ENCODE measurements around the gene SYT8. TPM values are rescaled to one million over a fixed set of nuclear protein-coding genes. Genes with fewer than 3 reads are reported as not detected.

The SYT8 gene
- total and polyA plus RNA-seq, 2 of the 8 experiments (the other 6 are each of a cell fraction or from before 2014, with no cell fraction given): not detected

DNA sequence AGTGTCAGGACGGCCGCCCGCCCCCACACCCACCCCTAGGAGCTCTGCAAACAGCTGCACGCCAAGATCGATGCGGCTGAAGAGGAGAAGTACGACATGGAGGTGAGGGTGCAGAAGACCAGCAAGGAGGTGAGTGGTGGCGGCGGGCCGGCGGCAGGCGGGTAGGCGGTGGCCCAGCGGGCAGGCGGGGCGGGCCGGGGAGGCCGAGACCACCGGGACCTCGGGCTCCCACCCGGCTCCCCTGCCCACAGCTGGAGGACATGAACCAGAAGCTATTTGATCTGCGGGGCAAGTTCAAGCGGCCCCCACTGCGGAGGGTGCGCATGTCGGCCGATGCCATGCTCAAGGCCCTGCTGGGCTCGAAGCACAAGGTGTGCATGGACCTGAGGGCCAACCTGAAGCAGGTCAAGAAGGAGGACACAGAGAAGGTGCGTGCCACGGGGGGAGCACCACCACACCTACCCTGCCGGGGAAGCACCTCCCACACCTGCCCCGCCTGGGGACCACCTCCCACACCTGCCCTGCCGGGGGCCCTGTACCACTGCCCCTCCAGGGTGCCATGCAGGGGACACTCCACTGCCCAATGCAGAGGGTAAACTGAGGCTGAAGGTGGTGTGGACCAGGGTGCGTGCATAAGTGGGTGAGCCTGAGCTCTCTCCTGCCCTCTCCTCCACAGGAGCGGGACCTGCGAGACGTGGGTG, 6.1 kb downstream of the SYT8 start:
- Histone ChIP-seq H3K36me3 (ENCODE audit: control insufficient read depth in 2 of 4, insufficient read depth in 4 of 4, low read length in 3 of 4) (no peaks in the 10 kb centered on the region), H2BK12ac (ENCODE audit: low read depth, low read length) (no peak overlapping the region), H4K5ac (ENCODE audit: insufficient read length, low read depth, low read length) (no peak overlapping the region), H3K18ac (ENCODE audit: extremely low read depth, low read length) (no peak overlapping the region; the same call in 1 of the 2 replicates), H2AFZ (ENCODE audit: low read length) (no peak overlapping the region), H3K27ac (ENCODE audit: low read depth, low read length) (no peak overlapping the region), H3K27me3 (replicated peaks in 1 of 4; ENCODE audit: control insufficient read depth in 3 of 4, extremely low read depth in 1 of 4, insufficient read depth in 3 of 4, low read length in 3 of 4) (no peaks in the 10 kb centered on the region), H3K14ac (ENCODE audit: insufficient read length) (no peak overlapping the region), H3K23ac (ENCODE audit: insufficient read length) (no peak overlapping the region), H2BK120ac (replicated peaks; ENCODE audit: low read depth, low read length) (no peak overlapping the region), H2BK20ac (ENCODE audit: low read length) (no peak overlapping the region), H2AK5ac (ENCODE audit: low read depth, low read length) (no peak overlapping the region), H4K91ac (replicated peaks; ENCODE audit: insufficient read length, low read length) (no peak overlapping the region), H3K56ac (replicated peaks; ENCODE audit: insufficient read length, low read depth, low read length) (no peak overlapping the region), H3K4me3 (ENCODE audit: extremely low read depth in 1 of 4, insufficient read depth in 2 of 4, low read depth in 3 of 4, low read length in 4 of 4) (no peak overlapping the region), H3K4ac (replicated peaks; ENCODE audit: insufficient read length, low read depth, low read length) (no peak overlapping the region), H3K79me1 (ENCODE audit: low read depth, low read length) (no peaks in the 10 kb centered on the region), H3K9me3 (ENCODE audit: insufficient read depth in 2 of 2, low read depth in 1 of 2, low read length in 1 of 2) (no peaks in the 10 kb centered on the region), H4K20me1 (replicated peaks in 1 of 2; ENCODE audit: control insufficient read depth in 1 of 2, insufficient read depth in 2 of 2, low read length in 2 of 2) (no peaks in the 10 kb centered on the region), H3K23me2 (ENCODE audit: low read depth, low read length) (no peaks in the 10 kb centered on the region), H3K79me2 (ENCODE audit: control insufficient read depth in 1 of 2, insufficient read depth in 2 of 2, low read length in 2 of 2) (no peaks in the 10 kb centered on the region), H2BK5ac (ENCODE audit: low read depth, low read length) (no peak overlapping the region), H4K8ac (ENCODE audit: extremely low read depth, insufficient read depth, low read length) (no peak overlapping the region), H3K4me1 (replicated peaks in 1 of 4; ENCODE audit: control insufficient read depth in 3 of 4, insufficient read depth in 4 of 4, low read length in 3 of 4) (peaks cover 0 to 3% (median 0%) of the 10 kb centered on the region in 4 experiments; a peak in 2 of 7 replicates), H2BK15ac (ENCODE audit: low read length) (no peak overlapping the region), H3K4me2 (ENCODE audit: insufficient read depth in 1 of 2, low read depth in 2 of 2, low read length in 2 of 2) (no peak overlapping the region), H3K9ac (replicated peaks in 1 of 4; ENCODE audit: extremely low read depth in 1 of 4, low read depth in 3 of 4, low read length in 3 of 4) (no peak overlapping the region)
- CTCF ChIA-PET (ENCODE audit: partially characterized antibody): interaction anchor here (0.9 to 3.7 kb wide), 9 partner anchors 8 to 309 kb away, joined by 3 to 34 read pairs (median 4); no protein-coding TSS in a partner anchor
- 97% methylated on average over 19 of the region's 37 CpGs; no CpG with 5 or more reads in 1 of the 2 experiments for WGBS, 2 experiments (ENCODE audit: extremely low coverage in 1 of 2, insufficient coverage in 1 of 2, insufficient read length in 1 of 2, insufficient replicate concordance in 2 of 2, low coverage in 1 of 2, low lambda C conversion rate in 2 of 2, missing lambda C conversion rate in 1 of 2)
- POLR2A ChIA-PET (ENCODE audit: partially characterized antibody): no interaction called here
- no peak for DNase-seq (ENCODE audit: low read depth in 1 of 2, low spot score in 2 of 2)
- no peak for FAIRE-seq
- TF ChIP-seq SP4 (IDR thresholded peaks at IDR 0.05; ENCODE audit: low read length): no peak
- TF ChIP-seq MAFK (IDR thresholded peaks at IDR 0.05; ENCODE audit: low read depth, low read length): no peak
- TF ChIP-seq CBX8 (IDR thresholded peaks at IDR 0.05; ENCODE audit: borderline replicate concordance, low read depth, low read length): no peak
- TF ChIP-seq CTBP2 (IDR thresholded peaks at IDR 0.05; ENCODE audit: borderline replicate concordance, insufficient read depth, insufficient read length, low read length): no peak
- no peak for TF ChIP-seq CHD2 (IDR thresholded peaks at IDR 0.05; ENCODE audit: low read length)
- TF ChIP-seq RBBP5 (IDR thresholded peaks at IDR 0.05; ENCODE audit: borderline replicate concordance, low read depth, low read length): no peak
